ENCODE results near the gene PIGR.
A peak's percentile ranks its signal among the peaks of the same experiment; 100 is the strongest.

Gene PIGR

DNA sequence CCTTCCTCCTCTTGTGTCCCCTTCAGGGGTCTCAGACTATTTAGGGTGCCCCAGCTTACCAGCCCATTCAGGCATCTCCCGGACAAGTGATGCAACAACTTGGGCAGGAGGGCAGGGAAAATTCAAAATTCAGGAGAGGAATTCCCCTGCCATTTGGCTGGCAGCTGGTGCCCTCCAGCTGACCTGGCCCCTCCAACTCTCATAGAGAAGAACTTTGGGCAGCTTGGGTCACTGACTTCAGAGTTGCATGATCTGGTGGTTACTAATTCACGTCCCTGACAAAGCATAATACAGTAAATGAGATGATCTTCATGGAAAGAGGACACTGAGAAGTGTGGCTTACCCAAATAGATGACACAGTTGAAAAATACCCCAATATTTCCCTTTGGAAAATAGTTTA lies 24.2 kb upstream of the PIGR start, which contains the start of gene FCAMR:
FCAMR (minus strand) TSS at position 15 of the 400 bp plus-strand sequence. CDS start 335 bp downstream, outside the sequence.
- no peaks in the 10 kb centered on the region for H3K36me3 ChIP-seq (ENCODE audit: insufficient read depth, low read length)
- no peaks in the 10 kb centered on the region for H3K27me3 ChIP-seq (ENCODE audit: insufficient read depth, low read length, poor library complexity)
- no peak within 1 kb of the TSS for H2AFZ ChIP-seq (ENCODE audit: low read depth, low read length)
- no peak within 1 kb of the TSS for H3K9ac ChIP-seq (ENCODE audit: low read depth, low read length)
- no peak within 1 kb of the TSS for H3K4me3 ChIP-seq (ENCODE audit: low read depth in 1 of 2, low read length in 2 of 2)
- H3K27ac ChIP-seq (ENCODE audit: low read length): peak within 1 kb of the TSS; percentile 23; the same call in 1 of the 2 replicates
- DNase-seq: no peak
- no peaks in the 10 kb centered on the region for H3K79me2 ChIP-seq (ENCODE audit: insufficient read depth, low read length)
- H3K4me2 ChIP-seq (ENCODE audit: insufficient read depth, low read length): no peak within 1 kb of the TSS
- peaks cover 30% of the 10 kb centered on the region for H3K4me1 ChIP-seq (ENCODE audit: insufficient read depth, low read length)
- no peak for ATAC-seq (ENCODE audit: insufficient read depth, low read depth)
- TF ChIP-seq, protein P1, sequence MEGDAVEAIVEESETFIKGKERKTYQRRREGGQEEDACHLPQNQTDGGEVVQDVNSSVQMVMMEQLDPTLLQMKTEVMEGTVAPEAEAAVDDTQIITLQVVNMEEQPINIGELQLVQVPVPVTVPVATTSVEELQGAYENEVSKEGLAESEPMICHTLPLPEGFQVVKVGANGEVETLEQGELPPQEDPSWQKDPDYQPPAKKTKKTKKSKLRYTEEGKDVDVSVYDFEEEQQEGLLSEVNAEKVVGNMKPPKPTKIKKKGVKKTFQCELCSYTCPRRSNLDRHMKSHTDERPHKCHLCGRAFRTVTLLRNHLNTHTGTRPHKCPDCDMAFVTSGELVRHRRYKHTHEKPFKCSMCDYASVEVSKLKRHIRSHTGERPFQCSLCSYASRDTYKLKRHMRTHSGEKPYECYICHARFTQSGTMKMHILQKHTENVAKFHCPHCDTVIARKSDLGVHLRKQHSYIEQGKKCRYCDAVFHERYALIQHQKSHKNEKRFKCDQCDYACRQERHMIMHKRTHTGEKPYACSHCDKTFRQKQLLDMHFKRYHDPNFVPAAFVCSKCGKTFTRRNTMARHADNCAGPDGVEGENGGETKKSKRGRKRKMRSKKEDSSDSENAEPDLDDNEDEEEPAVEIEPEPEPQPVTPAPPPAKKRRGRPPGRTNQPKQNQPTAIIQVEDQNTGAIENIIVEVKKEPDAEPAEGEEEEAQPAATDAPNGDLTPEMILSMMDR (IDR thresholded peaks at IDR 0.05; ENCODE audit: borderline replicate concordance, extremely low read depth, low read length, poor library complexity, severe bottlenecking): no peak
- TF ChIP-seq EZH2 (IDR thresholded peaks at IDR 0.05; ENCODE audit: borderline replicate concordance, low read depth, low read length, severe bottlenecking): no peak
- H4K20me1 ChIP-seq (ENCODE audit: insufficient read depth, low read length): no peaks in the 10 kb centered on the region
- no peaks in the 10 kb centered on the region for H3K9me3 ChIP-seq (ENCODE audit: insufficient read depth, low read length, severe bottlenecking)

DNA sequence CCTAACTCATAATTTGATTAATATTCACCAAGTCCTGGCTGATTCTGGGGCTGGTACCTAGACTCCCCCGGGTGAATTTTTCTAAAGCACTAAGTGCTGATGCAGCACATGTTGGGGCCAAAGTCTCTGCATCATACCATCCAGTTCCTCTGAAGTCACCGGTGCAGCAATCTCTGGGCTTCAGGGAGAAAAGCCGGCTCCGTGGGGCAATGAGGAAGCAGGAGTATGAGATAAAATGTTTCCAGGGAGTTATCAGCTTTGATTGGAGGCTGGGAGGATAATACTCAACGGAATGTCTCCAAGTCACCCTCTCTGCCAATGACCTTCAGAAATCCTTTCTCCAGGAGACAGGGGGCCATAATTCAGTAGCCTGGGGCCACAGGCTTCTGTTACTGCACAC lies 22.8 kb upstream of the PIGR start:
- H2AFZ ChIP-seq (ENCODE audit: low read depth, low read length): no peak overlapping the region
- H3K27me3 ChIP-seq (ENCODE audit: insufficient read depth, low read length, poor library complexity): no peaks in the 10 kb centered on the region
- TF ChIP-seq, protein P1 (IDR thresholded peaks at IDR 0.05; ENCODE audit: borderline replicate concordance, extremely low read depth, low read length, poor library complexity, severe bottlenecking): no peak
- no peak for TF ChIP-seq EZH2 (IDR thresholded peaks at IDR 0.05; ENCODE audit: borderline replicate concordance, low read depth, low read length, severe bottlenecking)
- H4K20me1 ChIP-seq (ENCODE audit: insufficient read depth, low read length): no peaks in the 10 kb centered on the region
- peaks cover 30% of the 10 kb centered on the region for H3K4me1 ChIP-seq (ENCODE audit: insufficient read depth, low read length)
- no peak overlapping the region for H3K9ac ChIP-seq (ENCODE audit: low read depth, low read length)
- H3K27ac ChIP-seq (ENCODE audit: low read length): peak overlapping the region; percentile 95
- H3K9me3 ChIP-seq (ENCODE audit: insufficient read depth, low read length, severe bottlenecking): no peaks in the 10 kb centered on the region
- H3K79me2 ChIP-seq (ENCODE audit: insufficient read depth, low read length): no peaks in the 10 kb centered on the region
- ATAC-seq (ENCODE audit: insufficient read depth, low read depth): no peak
- DNase-seq: no peak
- no peak overlapping the region for H3K4me2 ChIP-seq (ENCODE audit: insufficient read depth, low read length)
- H3K4me3 ChIP-seq (ENCODE audit: low read depth in 1 of 2, low read length in 2 of 2): no peak overlapping the region
- H3K36me3 ChIP-seq (ENCODE audit: insufficient read depth, low read length): no peaks in the 10 kb centered on the region

DNA sequence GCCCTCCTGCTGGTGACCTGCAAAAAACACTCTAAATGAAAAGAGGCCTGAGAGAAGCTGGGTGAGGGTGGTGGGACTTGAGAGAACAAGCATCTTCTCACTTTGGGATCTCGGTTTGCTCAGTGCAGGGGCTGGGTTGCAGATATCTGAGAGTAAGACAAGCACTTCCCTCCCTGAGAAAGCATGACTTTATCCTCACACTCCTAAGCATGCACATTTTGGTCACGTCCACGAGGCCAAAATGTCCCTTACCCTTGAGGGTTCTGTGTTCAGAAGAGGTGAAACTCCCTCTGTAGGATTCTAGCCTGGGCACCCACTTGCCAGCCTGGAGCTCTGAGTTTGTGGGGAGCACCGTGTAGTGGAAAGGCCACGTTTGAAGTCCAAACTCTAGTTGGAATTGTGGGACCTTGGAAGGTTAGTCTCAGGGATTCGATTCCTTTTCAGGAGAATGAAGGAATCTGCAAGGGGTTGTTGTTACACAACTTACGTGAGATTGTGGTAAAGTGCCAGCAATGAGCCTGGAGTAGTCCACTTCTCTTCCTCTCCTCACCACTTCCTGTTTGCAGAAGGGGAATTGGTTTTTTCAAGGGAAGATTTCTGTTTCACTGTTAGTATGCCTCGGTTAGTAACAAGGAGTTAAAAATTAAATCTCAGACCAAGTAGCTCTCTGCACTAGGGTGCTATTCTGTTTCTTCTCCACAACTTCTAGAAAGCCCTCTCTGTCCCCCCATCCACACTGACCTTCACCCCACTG lies 21.0 kb upstream of the PIGR start:
- ATAC-seq (ENCODE audit: insufficient read depth, low read depth): peak; percentile 93
- TF ChIP-seq, protein P1 (IDR thresholded peaks at IDR 0.05; ENCODE audit: borderline replicate concordance, extremely low read depth, low read length, poor library complexity, severe bottlenecking): no peak
- no peak for TF ChIP-seq EZH2 (IDR thresholded peaks at IDR 0.05; ENCODE audit: borderline replicate concordance, low read depth, low read length, severe bottlenecking)
- Histone ChIP-seq H3K27ac (ENCODE audit: low read length) (peak overlapping the region; percentile 95), H3K79me2 (ENCODE audit: insufficient read depth, low read length) (no peaks in the 10 kb centered on the region), H3K4me1 (ENCODE audit: insufficient read depth, low read length) (peaks cover 39% of the 10 kb centered on the region), H3K9me3 (ENCODE audit: insufficient read depth, low read length, severe bottlenecking) (no peaks in the 10 kb centered on the region), H3K36me3 (ENCODE audit: insufficient read depth, low read length) (no peaks in the 10 kb centered on the region), H2AFZ (ENCODE audit: low read depth, low read length) (peak overlapping the region; percentile 70), H4K20me1 (ENCODE audit: insufficient read depth, low read length) (no peaks in the 10 kb centered on the region), H3K4me2 (ENCODE audit: insufficient read depth, low read length) (peak overlapping the region; percentile 59), H3K9ac (ENCODE audit: low read depth, low read length) (peak overlapping the region; percentile 48), H3K4me3 (ENCODE audit: low read depth in 1 of 2, low read length in 2 of 2) (peak overlapping the region in 1 of 2 experiments; percentile 36; a peak in 2 of 4 replicates), H3K27me3 (ENCODE audit: insufficient read depth, low read length, poor library complexity) (no peaks in the 10 kb centered on the region)
- DNase-seq: peak; percentile 61

Data from DND-41 (cell line).